Measurements from ENCODE around the gene ADARB2.

Gene ADARB2

DNA sequence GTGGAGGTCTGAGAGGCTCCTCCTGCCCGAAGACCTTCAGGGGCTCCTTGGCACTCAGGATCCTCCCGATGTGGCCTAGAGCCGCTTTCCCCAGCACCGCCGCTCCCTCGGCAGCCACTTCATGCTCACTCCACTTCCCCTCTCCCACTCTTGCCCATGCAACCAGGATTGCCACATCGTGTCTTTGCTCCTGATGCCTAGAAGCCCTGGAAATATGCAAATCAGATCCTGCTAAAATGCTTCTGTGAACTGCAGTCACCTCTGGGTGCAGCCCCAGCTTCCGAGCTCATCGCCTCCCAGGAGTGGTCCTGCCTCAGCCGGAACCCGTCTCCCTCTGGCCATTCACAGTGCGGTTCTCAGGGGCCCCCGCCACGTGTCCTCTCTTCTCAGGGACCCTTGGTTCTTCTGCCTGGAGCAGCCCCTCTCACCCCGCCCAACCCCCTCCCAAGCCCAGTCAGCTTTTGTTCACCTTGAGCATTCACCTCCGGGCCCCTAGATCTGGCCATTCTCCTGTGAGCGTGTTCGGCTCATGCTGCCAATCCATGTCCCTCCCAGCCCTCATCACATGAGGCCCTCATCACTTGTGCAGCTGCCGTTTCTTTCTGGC is 175.5 kb downstream of the ADARB2 start:
- Histone ChIP-seq H2BK120ac (ENCODE audit: low read depth, low read length) (no peak overlapping the region), H3K4me1 (ENCODE audit: control insufficient read depth in 2 of 2, insufficient read depth in 1 of 2, low read depth in 1 of 2, low read length in 2 of 2) (peaks cover 0 to 5% of the 10 kb centered on the region in 2 donors), H2AFZ (ENCODE audit: low read length) (no peak overlapping the region), H2BK15ac (ENCODE audit: low read length) (no peak overlapping the region), H3K36me3 (replicated peaks in 1 of 2; ENCODE audit: control insufficient read depth in 2 of 2, insufficient read depth in 2 of 2, low read length in 2 of 2) (no peaks in the 10 kb centered on the region), H2AK5ac (ENCODE audit: low read depth, low read length) (peak overlapping the region; percentile 60), H2BK12ac (ENCODE audit: low read length) (no peak overlapping the region), H3K4me2 (ENCODE audit: insufficient read depth, low read length, poor library complexity, severe bottlenecking) (no peak overlapping the region), H3K9me3 (replicated peaks in 1 of 2; ENCODE audit: control insufficient read depth in 2 of 2, insufficient read depth in 1 of 2, low read depth in 1 of 2, low read length in 2 of 2) (no peaks in the 10 kb centered on the region), H3K27me3 (ENCODE audit: control insufficient read depth in 3 of 3, insufficient read depth in 3 of 3, low read depth in 1 of 3, low read length in 3 of 3) (no peaks in the 10 kb centered on the region), H3K14ac (ENCODE audit: low read length) (peak overlapping the region; percentile 85), H3K79me1 (ENCODE audit: low read depth, low read length) (no peaks in the 10 kb centered on the region), H3K4ac (ENCODE audit: low read length) (no peak overlapping the region), H3K9ac (ENCODE audit: low read depth, low read length, poor library complexity) (no peak overlapping the region), H3K27ac (replicated peaks; ENCODE audit: low read length) (no peak overlapping the region), H2BK5ac (ENCODE audit: low read length) (no peak overlapping the region), H3K23ac (ENCODE audit: low read depth, low read length, poor library complexity) (no peak overlapping the region), H3K18ac (ENCODE audit: low read length) (peak overlapping the region; percentile 58), H3K4me3 (ENCODE audit: low read length in 2 of 2) (no peak overlapping the region), H4K91ac (ENCODE audit: low read depth, low read length, poor library complexity) (no peak overlapping the region), H4K8ac (ENCODE audit: low read depth, low read length) (peak overlapping the region; percentile 56)
- no CpG with 5 or more reads among the region's 19 CpGs for WGBS, 2 donors (ENCODE audit: extremely low coverage in 2 of 2, insufficient read length in 2 of 2, insufficient replicate concordance in 1 of 2)
- no peak for DNase-seq (ENCODE audit: low spot score)

DNA sequence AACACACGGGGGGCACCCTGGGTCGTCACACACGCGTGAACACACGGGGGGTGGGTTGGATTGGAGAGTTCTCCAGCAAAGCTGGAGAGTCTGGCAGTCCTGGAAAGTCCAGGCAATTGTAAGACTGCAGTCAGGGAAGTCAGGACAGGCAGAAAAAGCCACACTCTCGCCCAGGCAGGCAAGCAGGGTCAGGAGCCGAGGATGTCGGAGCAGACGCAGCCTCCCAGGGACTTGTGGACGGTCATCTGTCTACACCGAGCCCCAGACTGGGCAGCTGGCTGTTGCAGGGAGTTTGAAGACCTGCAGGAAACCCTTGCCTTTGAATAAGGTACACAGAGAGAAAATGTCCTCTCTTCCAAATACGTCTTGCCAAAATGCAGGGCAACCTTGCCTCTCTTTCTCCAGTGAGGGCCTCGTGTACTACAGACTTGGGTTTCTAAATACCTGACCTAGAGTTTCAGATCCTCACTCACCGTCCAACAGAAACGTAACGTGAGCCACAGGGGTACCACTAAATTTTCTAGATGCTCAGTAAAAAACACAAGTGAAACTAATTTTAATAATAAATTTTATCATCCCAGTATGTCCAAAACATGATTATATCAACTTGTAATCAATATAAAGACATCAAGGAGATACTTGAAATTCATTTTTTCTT is 176.7 kb downstream of the ADARB2 start:
- Histone ChIP-seq H4K91ac (ENCODE audit: low read depth, low read length, poor library complexity) (no peak overlapping the region), H3K4ac (ENCODE audit: low read length) (no peak overlapping the region), H2BK12ac (ENCODE audit: low read length) (no peak overlapping the region), H3K4me1 (ENCODE audit: control insufficient read depth in 2 of 2, insufficient read depth in 1 of 2, low read depth in 1 of 2, low read length in 2 of 2) (peaks cover 0 to 5% of the 10 kb centered on the region in 2 donors), H3K9ac (ENCODE audit: low read depth, low read length, poor library complexity) (no peak overlapping the region), H3K79me1 (ENCODE audit: low read depth, low read length) (no peaks in the 10 kb centered on the region), H4K8ac (ENCODE audit: low read depth, low read length) (no peak overlapping the region), H2AK5ac (ENCODE audit: low read depth, low read length) (no peak overlapping the region), H3K23ac (ENCODE audit: low read depth, low read length, poor library complexity) (no peak overlapping the region), H3K4me2 (ENCODE audit: insufficient read depth, low read length, poor library complexity, severe bottlenecking) (no peak overlapping the region), H3K36me3 (replicated peaks in 1 of 2; ENCODE audit: control insufficient read depth in 2 of 2, insufficient read depth in 2 of 2, low read length in 2 of 2) (no peaks in the 10 kb centered on the region), H3K14ac (ENCODE audit: low read length) (no peak overlapping the region), H3K4me3 (ENCODE audit: low read length in 2 of 2) (no peak overlapping the region), H2AFZ (ENCODE audit: low read length) (no peak overlapping the region), H3K18ac (ENCODE audit: low read length) (no peak overlapping the region), H2BK15ac (ENCODE audit: low read length) (no peak overlapping the region), H2BK120ac (ENCODE audit: low read depth, low read length) (no peak overlapping the region), H3K27me3 (ENCODE audit: control insufficient read depth in 3 of 3, insufficient read depth in 3 of 3, low read depth in 1 of 3, low read length in 3 of 3) (no peaks in the 10 kb centered on the region), H3K9me3 (replicated peaks in 1 of 2; ENCODE audit: control insufficient read depth in 2 of 2, insufficient read depth in 1 of 2, low read depth in 1 of 2, low read length in 2 of 2) (no peaks in the 10 kb centered on the region), H2BK5ac (ENCODE audit: low read length) (no peak overlapping the region), H3K27ac (replicated peaks; ENCODE audit: low read length) (no peak overlapping the region)
- DNase-seq (ENCODE audit: low spot score) = no peak
- WGBS, 2 donors (ENCODE audit: extremely low coverage in 2 of 2, insufficient read length in 2 of 2, insufficient replicate concordance in 1 of 2) = no CpG with 5 or more reads among the region's 16 CpGs

DNA sequence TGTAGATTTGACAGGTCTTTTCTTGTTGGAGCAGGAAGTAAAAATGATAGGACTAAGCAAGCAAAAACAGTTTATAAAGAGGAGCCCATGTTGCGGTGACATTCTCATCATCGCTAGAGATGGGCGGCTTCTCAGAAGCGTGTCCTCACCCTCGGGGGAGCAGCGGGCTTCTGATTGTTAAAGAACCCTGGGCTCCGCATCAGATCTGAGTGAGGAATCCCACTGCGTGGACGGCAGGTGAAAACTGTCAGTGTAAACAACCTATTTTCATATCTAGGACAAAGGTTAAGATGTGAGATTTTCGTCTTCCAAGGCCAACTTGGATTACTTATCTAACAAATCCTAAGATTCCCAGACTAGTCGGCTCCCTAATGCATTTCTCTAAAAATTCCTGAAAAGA is 177.6 kb downstream of the ADARB2 start:
- WGBS, 2 donors (ENCODE audit: extremely low coverage in 2 of 2, insufficient read length in 2 of 2, insufficient replicate concordance in 1 of 2) = no CpG with 5 or more reads among the region's 11 CpGs
- Histone ChIP-seq H3K9me3 (replicated peaks in 1 of 2; ENCODE audit: control insufficient read depth in 2 of 2, insufficient read depth in 1 of 2, low read depth in 1 of 2, low read length in 2 of 2) (no peaks in the 10 kb centered on the region), H3K4me3 (ENCODE audit: low read length in 2 of 2) (no peak overlapping the region)

DNA sequence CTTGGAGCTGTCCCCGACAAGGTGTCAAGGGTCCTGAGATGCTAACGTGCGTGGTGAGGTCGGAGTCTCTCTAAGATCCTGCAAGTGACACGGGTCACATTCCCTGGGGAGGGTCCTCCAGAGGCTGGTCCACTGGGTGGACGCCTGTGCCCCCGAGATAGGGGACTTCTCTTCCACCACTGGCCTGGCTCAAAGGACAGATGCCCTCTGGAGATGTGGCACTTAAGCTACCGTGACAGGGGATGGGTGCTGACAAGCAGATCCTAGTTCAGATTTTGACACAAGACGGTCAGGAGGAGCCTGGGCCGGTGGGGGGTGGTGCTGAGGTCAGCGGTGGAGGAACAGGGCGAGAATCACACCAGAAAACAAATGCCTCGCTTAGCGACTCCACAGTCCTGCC is 178.0 kb downstream of the ADARB2 start:
- Histone ChIP-seq H3K14ac (ENCODE audit: low read length) (no peak overlapping the region), H3K79me1 (ENCODE audit: low read depth, low read length) (no peaks in the 10 kb centered on the region), H3K4me1 (ENCODE audit: control insufficient read depth in 2 of 2, insufficient read depth in 1 of 2, low read depth in 1 of 2, low read length in 2 of 2) (peaks cover 0 to 5% of the 10 kb centered on the region in 2 donors), H3K9ac (ENCODE audit: low read depth, low read length, poor library complexity) (no peak overlapping the region), H4K8ac (ENCODE audit: low read depth, low read length) (no peak overlapping the region), H2BK12ac (ENCODE audit: low read length) (no peak overlapping the region), H2AFZ (ENCODE audit: low read length) (no peak overlapping the region), H2AK5ac (ENCODE audit: low read depth, low read length) (no peak overlapping the region), H3K27ac (replicated peaks; ENCODE audit: low read length) (no peak overlapping the region), H3K27me3 (ENCODE audit: control insufficient read depth in 3 of 3, insufficient read depth in 3 of 3, low read depth in 1 of 3, low read length in 3 of 3) (no peaks in the 10 kb centered on the region), H3K4me3 (ENCODE audit: low read length in 2 of 2) (no peak overlapping the region), H3K4ac (ENCODE audit: low read length) (no peak overlapping the region), H3K4me2 (ENCODE audit: insufficient read depth, low read length, poor library complexity, severe bottlenecking) (no peak overlapping the region), H2BK15ac (ENCODE audit: low read length) (no peak overlapping the region), H3K9me3 (replicated peaks in 1 of 2; ENCODE audit: control insufficient read depth in 2 of 2, insufficient read depth in 1 of 2, low read depth in 1 of 2, low read length in 2 of 2) (no peaks in the 10 kb centered on the region), H3K18ac (ENCODE audit: low read length) (no peak overlapping the region), H3K23ac (ENCODE audit: low read depth, low read length, poor library complexity) (no peak overlapping the region), H3K36me3 (replicated peaks in 1 of 2; ENCODE audit: control insufficient read depth in 2 of 2, insufficient read depth in 2 of 2, low read length in 2 of 2) (no peaks in the 10 kb centered on the region), H4K91ac (ENCODE audit: low read depth, low read length, poor library complexity) (no peak overlapping the region), H2BK5ac (ENCODE audit: low read length) (no peak overlapping the region), H2BK120ac (ENCODE audit: low read depth, low read length) (no peak overlapping the region)
- DNase-seq (ENCODE audit: low spot score) = no peak
- no CpG with 5 or more reads among the region's 14 CpGs for WGBS, 2 donors (ENCODE audit: extremely low coverage in 2 of 2, insufficient read length in 2 of 2, insufficient replicate concordance in 1 of 2)

More for the DNA sequence above, 177.6 kb downstream of the ADARB2 start:
- H4K8ac ChIP-seq (ENCODE audit: low read depth, low read length) = no peak overlapping the region
- no peak overlapping the region for H2AFZ ChIP-seq (ENCODE audit: low read length)
- H2AK5ac ChIP-seq (ENCODE audit: low read depth, low read length) = no peak overlapping the region
- H3K79me1 ChIP-seq (ENCODE audit: low read depth, low read length) = no peaks in the 10 kb centered on the region
- H3K36me3 ChIP-seq (replicated peaks in 1 of 2; ENCODE audit: control insufficient read depth in 2 of 2, insufficient read depth in 2 of 2, low read length in 2 of 2) = no peaks in the 10 kb centered on the region
- H2BK15ac ChIP-seq (ENCODE audit: low read length) = no peak overlapping the region
- H3K4me2 ChIP-seq (ENCODE audit: insufficient read depth, low read length, poor library complexity, severe bottlenecking) = no peak overlapping the region
- H4K91ac ChIP-seq (ENCODE audit: low read depth, low read length, poor library complexity) = no peak overlapping the region
- no peak overlapping the region for H3K14ac ChIP-seq (ENCODE audit: low read length)
- H3K9ac ChIP-seq (ENCODE audit: low read depth, low read length, poor library complexity) = no peak overlapping the region
- H3K27ac ChIP-seq (replicated peaks; ENCODE audit: low read length) = no peak overlapping the region
- no peak overlapping the region for H3K23ac ChIP-seq (ENCODE audit: low read depth, low read length, poor library complexity)
- H3K4ac ChIP-seq (ENCODE audit: low read length) = no peak overlapping the region
- DNase-seq (ENCODE audit: low spot score) = no peak
- H3K18ac ChIP-seq (ENCODE audit: low read length) = no peak overlapping the region
- H2BK12ac ChIP-seq (ENCODE audit: low read length) = no peak overlapping the region
- H3K4me1 ChIP-seq (ENCODE audit: control insufficient read depth in 2 of 2, insufficient read depth in 1 of 2, low read depth in 1 of 2, low read length in 2 of 2) = peaks cover 0 to 5% of the 10 kb centered on the region in 2 donors
- no peak overlapping the region for H2BK5ac ChIP-seq (ENCODE audit: low read length)
- H3K27me3 ChIP-seq (ENCODE audit: control insufficient read depth in 3 of 3, insufficient read depth in 3 of 3, low read depth in 1 of 3, low read length in 3 of 3) = no peaks in the 10 kb centered on the region
- H2BK120ac ChIP-seq (ENCODE audit: low read depth, low read length) = no peak overlapping the region
